Glomerular endothelial cell (primary cell): ENCODE results near the gene SNX32. TPM values are rescaled to one million over a fixed set of nuclear protein-coding genes. Genes with fewer than 3 reads are reported as not detected.

Source experiments
- DNase-seq: peaks from one replicate; pipeline ENCODE4 v3.0.0-alpha.2; 2011; ENCODE audit warnings: low read depth, low spot score; ENCODE audit errors: extremely low read depth
- total RNA-seq: library from RNA; depleted of rRNA; stranded (reverse); fragments of >200 nt; gene quantifications from 2 replicates; pipeline ENCODE4 v1.2.3, GENCODE V29; 2015

The SNX32 gene
- total RNA-seq, 1 donor from 2014 or later = not detected

- DNase-seq = no peak
Observed at GRCh38 chr11:65796726-65797601, 36.8 kb upstream of the SNX32 start.

GRCh38 chr11:65797711-65798110 is 36.1 kb upstream of the SNX32 start:
- DNase-seq = no peak

GRCh38 chr11:65798882-65799281 is 34.9 kb upstream of the SNX32 start:
- DNase-seq = no peak

- no peak for DNase-seq
Observed at GRCh38 chr11:65801153-65801987, 32.4 kb upstream of the SNX32 start.

- DNase-seq = no peak
Observed at GRCh38 chr11:65802841-65803240, 30.9 kb upstream of the SNX32 start.

GRCh38 chr11:65803797-65804492 is 29.8 kb upstream of the SNX32 start:
- DNase-seq = no peak

- no peak for DNase-seq
Observed at GRCh38 chr11:65806979-65807378, 26.8 kb upstream of the SNX32 start.

- no peak for DNase-seq
Observed at GRCh38 chr11:65808744-65809341, 24.9 kb upstream of the SNX32 start.

GRCh38 chr11:65809496-65809895 is 24.3 kb upstream of the SNX32 start:
- DNase-seq = no peak

GRCh38 chr11:65810046-65810868 is 23.5 kb upstream of the SNX32 start:
- no peak for DNase-seq

- no peak for DNase-seq
Observed at GRCh38 chr11:65811764-65812475, 21.8 kb upstream of the SNX32 start.

- DNase-seq = no peak
Observed at GRCh38 chr11:65814131-65814985, 19.4 kb upstream of the SNX32 start.

- no peak for DNase-seq
Observed at GRCh38 chr11:65814986-65815565, 18.7 kb upstream of the SNX32 start.

GRCh38 chr11:65816696-65817095 is 17.1 kb upstream of the SNX32 start:
- no peak for DNase-seq

GRCh38 chr11:65817312-65817834 is 16.4 kb upstream of the SNX32 start:
- DNase-seq = no peak

- DNase-seq = peak; percentile 22
Observed at GRCh38 chr11:65817835-65818680, 15.7 kb upstream of the SNX32 start.

- no peak for DNase-seq
Observed at GRCh38 chr11:65821107-65821506, 12.7 kb upstream of the SNX32 start.
